Measurements from ENCODE around the gene ABCC9.
"Not testable (repeated sequence)": the region's sequence is repeated elsewhere in the genome, so short reads cannot be mapped to it uniquely, and the experiment has no call there.

Gene ABCC9

DNA sequence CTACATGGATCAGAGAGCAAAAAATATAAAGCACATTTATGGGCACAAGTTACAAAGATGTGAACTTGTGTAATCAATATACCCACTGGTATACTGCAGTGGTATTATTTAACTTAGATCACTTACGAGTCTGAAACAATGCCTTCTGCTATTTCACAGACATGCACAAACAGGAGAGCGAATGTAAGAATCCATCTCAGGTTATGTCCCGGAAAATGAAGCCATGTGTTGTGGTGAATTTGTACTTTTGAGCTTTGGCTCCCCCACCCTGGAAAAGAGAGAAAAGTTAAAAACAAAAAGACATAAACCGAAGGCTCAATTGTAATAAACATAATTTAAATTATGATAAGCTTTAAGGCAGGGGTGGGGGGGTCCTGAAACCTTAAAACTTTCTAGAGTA lies 7.6 kb downstream of the ABCC9 start:
- DNase-seq (ENCODE audit: low read depth in 2 of 2), result no peak

DNA sequence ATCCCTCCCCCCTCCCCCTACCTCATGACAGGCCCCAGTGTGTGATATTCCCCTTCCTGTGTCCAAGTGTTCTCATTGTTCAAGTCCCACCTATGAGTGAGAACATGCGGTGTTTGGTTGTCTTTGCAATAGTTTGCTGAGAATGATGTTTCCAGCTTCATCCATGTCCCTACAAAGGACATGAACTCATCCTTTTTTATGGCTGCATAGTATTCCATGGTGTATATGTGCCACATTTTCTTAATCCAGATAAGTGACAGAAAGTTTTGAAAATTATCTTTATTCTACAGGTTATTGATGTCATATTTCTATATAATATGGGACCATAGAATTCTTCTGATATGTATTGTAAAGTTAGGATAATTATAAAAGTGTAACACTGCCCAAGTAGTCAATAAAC lies 11.3 kb downstream of the ABCC9 start:
- not testable (repeated sequence) for DNase-seq (ENCODE audit: low read depth in 2 of 2)

DNA sequence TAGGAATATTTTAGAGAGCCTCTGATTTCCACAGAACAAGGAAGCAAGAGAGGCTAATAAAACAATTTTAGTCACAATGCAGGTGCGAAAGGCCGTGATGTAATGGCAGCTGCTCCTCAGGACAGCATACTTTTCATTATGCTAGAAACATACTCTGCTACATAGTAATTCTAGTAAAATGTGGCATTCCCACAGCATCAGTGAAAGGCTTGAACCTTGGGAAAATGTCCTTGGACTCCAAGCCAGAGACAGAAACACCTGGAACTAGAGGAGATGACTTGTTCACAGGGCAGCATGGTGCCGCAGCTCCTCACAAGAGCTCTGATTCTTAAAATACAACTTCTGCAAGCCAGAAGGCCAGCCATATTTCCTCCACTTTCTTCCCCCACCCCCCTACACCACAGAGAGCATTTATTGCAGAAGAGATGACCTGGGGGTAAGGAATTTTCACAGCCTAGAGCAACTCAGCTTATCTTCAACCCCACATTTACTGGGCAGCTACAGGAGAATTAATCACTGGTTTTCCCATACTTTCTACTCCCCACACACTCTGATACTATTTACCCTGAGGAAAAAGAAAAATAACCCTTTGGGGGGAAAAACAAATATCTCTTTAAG lies 15.8 kb downstream of the ABCC9 start:
- DNase-seq (ENCODE audit: low read depth in 2 of 2), result no peak

DNA sequence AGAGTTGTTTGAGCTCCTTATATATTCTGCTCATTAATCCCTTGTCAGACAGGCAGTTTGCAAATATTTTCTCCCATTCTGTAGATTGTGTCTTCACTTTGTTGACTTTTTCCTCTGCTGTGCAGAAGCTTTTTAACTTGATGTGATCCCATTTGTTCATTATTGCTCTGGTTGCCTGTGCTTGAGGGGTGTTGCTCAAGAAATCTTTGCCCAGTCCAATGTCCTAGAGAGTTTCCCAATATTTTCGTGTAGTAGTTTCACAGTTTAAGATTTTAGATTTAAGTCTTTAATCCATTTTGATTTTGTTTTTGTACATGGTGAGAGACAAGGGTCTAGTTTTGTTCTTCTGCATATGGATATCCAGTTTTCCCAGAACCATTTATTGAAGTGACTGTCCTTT lies 19.8 kb downstream of the ABCC9 start:
- DNase-seq (ENCODE audit: low read depth in 2 of 2), result no peak

DNA sequence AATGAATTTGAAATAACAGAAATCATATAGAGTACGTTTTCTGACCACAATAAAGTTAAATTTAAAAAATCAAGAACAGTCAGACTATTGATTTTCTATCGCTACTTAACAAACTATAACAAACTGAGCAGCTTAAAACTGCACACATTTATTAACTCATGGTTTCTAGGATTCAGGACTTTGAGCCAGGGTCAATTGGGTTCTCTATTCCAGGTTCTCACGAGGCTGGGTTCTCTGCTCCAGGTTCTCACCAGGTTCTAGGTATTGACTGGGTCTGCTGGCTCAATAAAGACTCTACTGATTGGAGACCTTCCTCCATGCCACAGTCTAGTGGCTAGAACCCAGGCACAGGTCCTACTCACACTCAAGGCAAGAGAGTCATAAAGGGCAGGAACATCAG lies 22.8 kb downstream of the ABCC9 start:
- no peak for DNase-seq (ENCODE audit: low read depth in 2 of 2)

DNA sequence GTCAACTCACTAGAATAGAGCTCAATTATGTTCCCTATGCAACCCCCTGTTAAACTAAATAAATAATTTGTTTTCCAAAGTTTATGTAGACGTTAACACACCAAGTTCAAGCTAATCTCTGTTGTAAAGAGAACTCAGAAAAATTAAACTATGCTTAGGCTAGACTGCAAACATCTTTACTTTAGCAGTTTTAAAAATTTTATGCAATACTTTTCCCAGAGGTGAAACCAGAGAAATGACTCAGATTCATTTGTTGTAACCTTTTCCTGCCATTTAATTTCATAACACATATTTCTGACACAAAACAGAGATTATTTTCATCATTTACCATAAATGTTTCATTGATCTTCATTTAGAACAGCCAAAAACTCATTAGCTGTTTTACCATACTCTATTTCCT lies 27.4 kb downstream of the ABCC9 start:
- no peak for DNase-seq (ENCODE audit: low read depth in 2 of 2)

DNA sequence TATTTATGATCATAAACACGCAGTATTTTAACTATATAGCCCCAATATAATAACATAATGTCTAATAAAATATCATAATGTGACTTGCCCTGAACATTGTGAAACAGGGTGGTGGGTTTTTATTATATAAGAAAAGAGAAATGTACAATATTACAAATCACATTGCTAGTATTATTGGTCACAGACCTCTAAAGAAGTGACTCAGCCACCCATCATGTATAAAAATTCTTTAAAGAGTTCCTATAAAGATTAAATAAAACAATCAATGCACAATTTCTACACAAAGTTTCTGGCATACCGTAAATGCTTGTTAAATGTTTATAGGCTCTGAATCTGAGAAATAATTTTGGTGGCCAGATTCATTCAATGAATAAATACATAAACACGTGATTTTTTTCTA lies 28.9 kb downstream of the ABCC9 start:
- DNase-seq (ENCODE audit: low read depth in 2 of 2), result no peak

DNA sequence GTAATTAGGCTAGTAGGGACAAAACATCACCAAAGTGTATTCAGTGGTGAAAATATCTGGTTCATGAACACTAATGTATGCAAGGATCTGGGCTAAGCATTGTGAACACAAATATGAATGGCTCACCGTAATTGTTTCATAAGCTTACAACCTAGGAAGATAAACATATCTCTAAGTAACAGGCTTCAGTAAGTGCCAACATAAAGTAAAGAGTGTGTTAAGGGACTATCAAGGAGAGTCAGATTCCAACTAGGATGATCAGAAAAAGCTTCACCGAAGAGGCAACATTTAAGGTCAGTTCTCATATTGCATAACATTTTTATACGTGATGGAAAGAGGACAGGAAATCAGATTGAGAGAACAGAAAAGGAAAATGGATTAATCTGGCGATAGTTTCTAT lies 29.4 kb downstream of the ABCC9 start:
- no peak for DNase-seq (ENCODE audit: low read depth in 2 of 2)

DNA sequence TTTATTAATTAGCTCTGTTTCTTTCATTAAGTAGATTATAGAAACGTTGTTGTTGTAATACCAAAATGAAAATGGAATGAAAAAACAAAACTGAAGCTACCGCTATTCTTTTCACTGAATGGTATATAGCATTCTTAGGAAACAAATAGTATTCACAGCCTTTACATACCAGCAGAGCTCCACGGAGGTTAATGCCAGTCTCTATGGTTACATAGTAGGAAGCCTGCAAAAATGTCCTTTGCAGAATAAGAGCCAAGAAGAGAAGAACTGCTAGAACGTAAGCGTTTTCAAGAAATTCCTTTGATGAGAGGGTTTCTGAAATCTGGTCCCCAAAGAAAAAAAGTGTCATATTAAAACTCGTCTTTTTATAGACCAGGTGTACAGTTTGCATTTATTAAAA lies 30.6 kb downstream of the ABCC9 start:
- DNase-seq (ENCODE audit: low read depth in 2 of 2), result no peak

DNA sequence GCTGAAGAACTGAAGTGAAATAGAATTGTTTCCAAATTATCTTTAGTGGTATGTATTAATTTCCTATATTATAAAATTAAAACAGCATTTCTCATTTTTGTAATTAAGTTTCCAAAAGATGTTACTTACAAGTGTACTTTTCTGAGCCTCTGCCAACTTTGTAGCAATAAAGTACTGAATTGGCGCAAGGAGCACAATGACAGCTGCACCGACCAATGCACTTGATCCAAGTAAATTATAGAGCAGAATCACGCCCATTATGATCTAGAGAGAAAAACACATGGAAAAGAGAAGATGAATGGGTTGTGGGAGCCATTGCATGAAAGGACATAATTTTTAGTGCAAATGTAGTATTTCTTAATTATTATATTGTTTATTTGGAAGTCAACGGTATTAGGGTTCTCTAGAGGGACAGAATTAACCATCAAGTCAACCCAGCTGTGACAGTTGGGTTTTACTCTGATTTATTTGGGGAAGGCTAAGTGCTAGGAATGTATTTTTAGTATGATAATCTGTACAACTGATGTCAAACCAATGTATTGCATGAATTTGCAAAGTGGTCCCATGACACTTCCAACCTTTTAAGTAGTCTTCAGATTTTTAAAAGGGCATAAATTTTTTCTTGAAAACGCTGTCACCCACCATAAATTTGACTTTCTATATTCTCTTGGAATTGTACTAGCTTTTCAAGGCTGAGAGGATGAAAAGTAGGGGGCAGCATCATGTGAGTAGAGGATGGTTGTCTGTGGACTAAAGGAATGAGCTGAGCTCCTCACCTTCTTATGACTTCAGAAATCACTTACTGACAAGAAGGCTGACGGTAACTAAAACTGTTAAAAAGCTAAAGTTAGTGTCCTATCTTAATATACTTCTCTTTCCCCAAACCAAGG lies 33.0 kb downstream of the ABCC9 start:
- DNase-seq (ENCODE audit: low read depth in 2 of 2), result no peak

DNA sequence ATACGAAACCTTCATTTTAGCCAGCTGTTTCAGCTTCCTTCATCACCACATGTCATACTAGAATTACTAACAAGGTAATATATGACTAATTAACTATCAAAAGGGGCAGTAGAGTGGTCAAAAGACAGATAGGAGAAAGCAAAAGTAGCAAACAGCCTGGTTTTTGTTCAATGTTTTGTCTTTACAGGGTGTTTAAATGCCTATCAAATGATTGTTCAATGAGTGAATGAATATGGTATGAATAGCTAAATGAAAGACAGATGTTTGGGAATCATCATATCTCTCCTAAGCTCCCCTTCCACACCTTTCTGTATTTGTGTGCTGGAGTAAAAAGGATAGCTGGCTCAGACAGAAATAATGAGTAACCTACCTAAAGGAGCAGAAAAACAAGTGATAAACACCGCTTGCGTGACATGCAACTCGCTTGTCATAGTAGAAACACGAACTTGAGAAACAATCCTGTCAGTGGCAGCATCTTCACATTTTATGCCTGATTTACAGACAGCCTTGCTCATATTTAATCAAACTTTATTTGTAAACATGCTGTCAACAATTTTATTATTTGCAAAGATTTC lies 34.2 kb downstream of the ABCC9 start:
- DNase-seq (ENCODE audit: low read depth in 2 of 2), result no peak

DNA sequence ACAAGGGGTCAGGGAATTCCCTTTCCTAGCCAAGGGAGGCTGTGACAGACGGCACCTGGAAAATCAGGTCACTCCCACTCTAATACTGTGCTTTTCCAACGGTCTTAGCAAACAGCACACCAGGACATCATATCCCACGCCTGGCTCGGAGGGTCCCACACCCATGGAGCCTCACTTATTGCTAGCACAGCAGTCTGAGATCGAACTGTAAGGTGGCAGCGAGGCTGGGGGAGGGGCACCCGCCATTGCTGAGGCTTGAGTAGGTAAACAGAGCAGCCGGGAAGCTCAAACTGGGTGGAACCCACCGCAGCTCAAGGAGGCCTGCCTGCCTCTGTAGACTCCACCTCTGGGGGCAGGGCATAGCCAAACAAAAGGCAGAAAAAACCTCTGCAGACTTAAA lies 41.7 kb downstream of the ABCC9 start:
- DNase-seq (ENCODE audit: low read depth in 2 of 2), result not testable (repeated sequence)

DNA sequence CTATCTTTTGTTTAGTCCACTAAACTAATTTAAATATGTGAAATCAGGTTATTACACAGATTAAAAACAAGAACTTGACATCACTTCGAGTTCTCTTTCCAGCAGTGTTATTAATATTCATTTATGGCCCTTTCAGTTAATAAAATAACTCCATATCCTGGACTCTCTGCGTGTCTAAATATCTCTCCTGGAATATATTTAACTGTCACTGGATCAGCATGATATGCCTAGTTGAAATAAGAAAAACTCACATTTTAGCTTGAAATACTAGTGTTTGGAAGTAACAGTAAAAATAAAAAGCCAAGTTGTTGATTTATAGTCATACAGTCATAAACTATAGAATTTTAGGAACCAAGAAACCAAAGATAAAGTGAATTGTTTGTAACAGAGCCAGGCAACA lies 45.6 kb downstream of the ABCC9 start:
- DNase-seq (ENCODE audit: low read depth in 2 of 2), result no peak

DNA sequence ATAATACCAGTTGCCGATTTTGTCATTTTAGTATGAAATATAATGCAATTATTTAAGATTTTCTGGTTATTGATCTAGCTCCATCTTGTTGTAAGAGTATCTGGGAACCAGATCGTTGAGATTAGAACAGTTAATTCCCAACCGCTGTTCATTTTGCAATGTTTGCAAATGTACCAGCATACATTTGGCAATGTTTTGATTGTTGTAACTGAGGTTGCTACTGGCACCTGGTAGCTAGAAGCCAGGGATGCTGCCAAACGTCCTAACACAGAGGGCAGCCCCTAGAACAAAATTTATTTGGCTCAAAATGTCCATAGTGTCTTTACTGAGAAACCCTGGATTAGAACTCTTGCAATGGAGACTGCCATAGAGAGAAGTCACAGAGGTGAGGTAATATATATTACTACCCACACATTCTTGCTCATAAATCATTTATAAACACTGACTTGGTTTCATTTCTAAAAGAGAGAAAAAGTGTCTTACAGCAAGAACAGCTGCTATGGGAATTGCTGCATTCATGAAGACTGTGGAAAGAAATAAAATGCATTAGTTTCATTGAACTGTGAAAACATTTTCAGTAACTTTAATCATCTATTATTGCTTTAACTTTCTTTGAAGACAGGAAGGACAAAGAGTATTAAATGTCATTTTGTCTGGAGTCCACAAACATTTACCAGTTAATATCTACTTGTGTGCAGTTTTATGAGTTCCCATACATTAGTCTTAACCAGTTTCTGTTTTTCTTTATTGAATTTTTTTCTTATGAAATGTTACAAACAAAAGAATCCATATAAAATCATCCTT lies 46.2 kb downstream of the ABCC9 start:
- no peak for DNase-seq (ENCODE audit: low read depth in 2 of 2)

DNA sequence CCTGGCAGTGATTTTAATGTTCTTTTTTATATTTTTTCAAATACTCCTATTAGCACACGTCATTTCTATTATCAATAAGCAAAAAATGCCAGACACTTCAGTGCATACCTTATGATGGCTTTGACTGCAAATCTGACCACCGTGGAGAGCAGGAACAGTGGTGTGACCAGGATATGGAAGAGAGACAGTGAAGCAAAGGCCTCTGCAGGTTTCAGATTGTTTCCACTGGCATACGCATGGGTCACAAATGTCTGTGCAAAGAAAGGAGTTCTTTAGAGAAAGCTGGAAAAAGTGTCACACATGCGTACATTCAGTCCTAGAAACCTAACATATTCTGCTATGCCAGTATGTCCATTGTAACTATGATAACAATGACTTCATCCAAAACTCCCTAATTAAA lies 47.3 kb downstream of the ABCC9 start:
- DNase-seq (ENCODE audit: low read depth in 2 of 2), result no peak

DNA sequence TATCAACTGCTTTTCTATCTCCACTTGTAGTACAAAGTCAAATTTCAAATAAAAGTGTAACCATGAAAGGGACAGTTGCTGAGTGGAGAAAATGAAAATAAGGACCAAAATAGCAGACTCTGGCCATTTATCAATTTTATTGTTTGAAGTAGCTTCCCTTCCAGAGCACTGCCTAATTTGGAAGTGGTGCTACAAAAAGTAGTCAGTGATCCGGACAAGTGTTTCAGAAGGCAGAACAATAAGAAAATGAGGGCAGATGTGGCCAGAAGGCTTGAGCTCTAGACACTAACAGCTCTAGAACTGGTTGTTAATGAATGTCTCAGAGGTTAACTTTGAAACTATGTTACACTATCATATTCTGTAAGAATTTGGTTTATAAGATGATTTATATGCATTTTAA lies 48.9 kb downstream of the ABCC9 start:
- no peak for DNase-seq (ENCODE audit: low read depth in 2 of 2)

DNA sequence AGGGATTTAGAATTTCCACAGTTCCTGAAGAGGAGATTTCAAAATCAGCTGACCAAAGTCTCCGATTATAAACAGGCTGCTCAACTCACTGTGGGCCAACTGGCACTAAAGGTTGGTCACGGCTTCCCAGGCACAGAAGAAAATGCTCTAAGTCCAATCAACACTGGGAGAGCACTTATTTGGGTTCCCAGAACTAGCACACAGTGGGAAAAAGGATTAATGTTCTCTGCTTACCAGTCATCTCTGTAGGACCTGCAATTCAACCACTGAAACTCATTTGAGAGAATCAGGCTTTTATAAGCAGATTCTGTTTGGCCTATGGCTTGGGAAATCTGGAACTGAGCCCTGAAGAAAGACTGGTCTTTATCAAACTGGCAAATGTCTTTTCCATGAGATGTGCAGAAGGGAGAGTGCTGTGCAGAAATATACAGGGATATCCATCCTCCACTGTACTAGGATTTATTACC lies 49.4 kb downstream of the ABCC9 start:
- DNase-seq (ENCODE audit: low read depth in 2 of 2), result no peak

DNA sequence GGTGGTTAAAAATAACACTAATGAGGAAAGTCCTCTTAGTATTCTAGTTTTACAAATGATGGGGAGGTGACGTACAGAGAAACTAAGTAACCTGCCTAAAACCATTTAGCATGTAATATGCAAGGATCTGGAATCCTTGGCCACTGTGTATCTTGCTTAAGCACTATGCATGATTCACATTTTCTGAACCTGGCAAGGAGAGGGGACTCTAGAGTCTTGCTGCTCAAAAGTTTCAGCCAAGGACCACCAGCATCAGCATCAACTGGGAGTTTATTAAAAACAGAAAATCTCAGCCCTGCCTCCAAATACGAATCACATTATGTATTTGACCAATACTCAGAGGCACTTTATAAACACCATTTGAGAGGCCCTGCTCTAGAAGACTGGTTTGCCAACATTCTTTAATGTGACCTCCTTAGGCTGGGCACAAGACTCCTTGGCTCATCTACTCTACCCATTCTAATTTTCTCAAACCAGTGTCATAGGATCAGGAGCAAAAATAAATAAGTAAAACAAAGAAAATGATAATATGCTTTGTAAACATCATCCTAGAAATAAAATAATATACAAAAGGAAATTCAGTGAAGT lies 52.9 kb downstream of the ABCC9 start:
- DNase-seq (ENCODE audit: low read depth in 2 of 2), result no peak

DNA sequence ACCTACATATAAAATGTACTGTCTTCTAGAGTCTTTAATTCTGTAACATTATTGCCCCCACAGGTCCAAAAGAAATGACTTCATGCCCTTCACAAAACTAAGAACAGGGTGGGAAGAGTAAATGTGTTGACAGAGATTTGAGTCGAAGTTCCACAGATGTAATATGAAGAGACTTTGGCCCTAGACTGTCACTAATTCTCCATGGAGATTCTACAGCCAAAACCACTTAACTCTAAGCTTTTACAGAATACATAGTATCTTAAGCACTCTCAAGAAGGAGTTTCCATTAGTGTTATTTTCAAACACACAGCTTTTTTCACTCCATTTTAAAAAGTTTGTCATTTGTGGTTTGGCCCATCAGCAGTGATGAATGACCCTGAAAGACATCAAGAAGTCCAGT lies 56.3 kb downstream of the ABCC9 start:
- DNase-seq (ENCODE audit: low read depth in 2 of 2), result no peak

DNA sequence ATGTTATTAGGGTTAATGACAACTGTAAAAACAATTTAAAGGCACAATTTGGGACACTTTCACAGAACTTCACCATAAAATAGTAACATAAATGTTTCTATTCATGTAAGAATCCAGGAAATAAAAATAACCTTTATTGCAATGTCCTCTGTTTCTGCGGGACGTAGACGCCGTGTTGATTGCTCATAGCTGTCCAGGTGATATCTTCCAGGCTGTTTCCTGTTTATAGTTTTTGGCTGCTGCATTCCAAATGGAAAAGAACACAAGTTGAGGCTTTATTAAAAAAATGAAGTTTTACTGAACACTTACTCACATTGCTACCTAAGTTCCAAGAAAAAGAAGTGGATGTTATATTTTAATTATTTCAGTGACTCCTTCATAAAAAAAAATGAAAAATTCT lies 58.6 kb downstream of the ABCC9 start:
- DNase-seq (ENCODE audit: low read depth in 2 of 2), result no peak

DNA sequence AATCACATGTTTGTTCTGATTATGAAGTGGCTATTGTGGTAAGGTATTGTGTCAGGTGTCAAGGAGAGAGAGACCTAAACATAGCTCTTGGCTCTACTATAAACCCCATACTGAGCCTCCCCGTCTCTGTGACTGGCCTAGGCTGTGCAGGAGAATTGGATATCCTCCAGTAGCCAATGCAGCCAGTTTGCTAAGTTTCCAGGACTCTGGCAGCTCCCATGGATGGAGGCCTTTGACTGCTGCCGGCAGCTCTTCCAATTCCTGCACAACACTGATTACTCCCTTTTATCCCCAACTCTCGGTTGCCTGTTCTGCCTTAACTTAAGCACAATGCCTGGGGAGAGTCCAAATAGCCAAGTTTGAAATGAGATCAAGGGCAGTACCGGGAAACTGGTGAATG lies 59.3 kb downstream of the ABCC9 start:
- no peak for DNase-seq (ENCODE audit: low read depth in 2 of 2)

DNA sequence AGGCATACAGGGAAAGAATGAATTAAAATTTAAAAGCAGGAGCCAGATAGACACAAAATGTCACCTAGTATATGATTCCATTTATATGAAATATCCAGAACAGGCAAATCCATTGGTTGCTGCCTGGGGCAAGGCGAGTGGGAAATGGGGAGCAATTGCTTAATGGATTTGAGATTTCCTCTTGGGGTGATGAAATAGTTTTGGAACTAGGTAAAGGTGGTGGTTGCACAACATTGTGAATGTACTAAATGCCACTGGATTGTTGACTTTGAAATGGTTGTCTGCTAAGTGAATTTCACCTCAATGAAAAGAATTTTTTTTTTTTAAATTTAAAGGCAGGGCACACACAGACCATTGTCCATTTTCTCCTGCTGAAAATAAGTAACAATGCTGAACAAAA lies 61.9 kb downstream of the ABCC9 start:
- no peak for DNase-seq (ENCODE audit: low read depth in 2 of 2)
